Activated T-cell treated with anti-CD3 and anti-CD28 coated beads for 4 hours (primary cell): ENCODE results near the gene ISG20.

ENCODE experiments used
- DNase-seq: peaks from one replicate; pipeline ENCODE4 v3.0.0-alpha.2; 2020

ISG20 gene

GRCh38 chr15:88655800-88656488 is 17.1 kb downstream of the ISG20 start:
- no peak for DNase-seq

- DNase-seq = no peak
Measured at GRCh38 chr15:88656760-88657221, 18.0 kb downstream of the ISG20 start.

GRCh38 chr15:88657326-88658069 is 18.7 kb downstream of the ISG20 start:
- DNase-seq = no peak

- DNase-seq = no peak
Measured at GRCh38 chr15:88658070-88658965, 19.5 kb downstream of the ISG20 start.

- DNase-seq = no peak
Measured at GRCh38 chr15:88658972-88659931, 20.4 kb downstream of the ISG20 start.

- DNase-seq = no peak
Measured at GRCh38 chr15:88661041-88661700, 22.4 kb downstream of the ISG20 start.

- DNase-seq = no peak
Measured at GRCh38 chr15:88661761-88662556, 23.1 kb downstream of the ISG20 start.

GRCh38 chr15:88663141-88663621 is 24.4 kb downstream of the ISG20 start:
- no peak for DNase-seq

GRCh38 chr15:88664151-88664778 is 25.4 kb downstream of the ISG20 start:
- no peak for DNase-seq

GRCh38 chr15:88674661-88675060 is 35.8 kb downstream of the ISG20 start:
- DNase-seq = no peak

- DNase-seq = no peak
Measured at GRCh38 chr15:88678755-88679154, 39.9 kb downstream of the ISG20 start.

GRCh38 chr15:88680241-88681001 is 41.6 kb downstream of the ISG20 start:
- DNase-seq = no peak

- DNase-seq = no peak
Measured at GRCh38 chr15:88681610-88682221, 42.9 kb downstream of the ISG20 start.

GRCh38 chr15:88684345-88684744 is 45.5 kb downstream of the ISG20 start:
- no peak for DNase-seq

- DNase-seq = no peak
Measured at GRCh38 chr15:88686166-88686565, 47.4 kb downstream of the ISG20 start.

- no peak for DNase-seq
Measured at GRCh38 chr15:88688394-88688933, 49.6 kb downstream of the ISG20 start.

- DNase-seq = no peak
Measured at GRCh38 chr15:88690331-88690730, 51.5 kb downstream of the ISG20 start.

- no peak for DNase-seq
Measured at GRCh38 chr15:88693191-88693590, 54.4 kb downstream of the ISG20 start.
